ENCODE measurements around the gene RAB20.

Gene RAB20

DNA sequence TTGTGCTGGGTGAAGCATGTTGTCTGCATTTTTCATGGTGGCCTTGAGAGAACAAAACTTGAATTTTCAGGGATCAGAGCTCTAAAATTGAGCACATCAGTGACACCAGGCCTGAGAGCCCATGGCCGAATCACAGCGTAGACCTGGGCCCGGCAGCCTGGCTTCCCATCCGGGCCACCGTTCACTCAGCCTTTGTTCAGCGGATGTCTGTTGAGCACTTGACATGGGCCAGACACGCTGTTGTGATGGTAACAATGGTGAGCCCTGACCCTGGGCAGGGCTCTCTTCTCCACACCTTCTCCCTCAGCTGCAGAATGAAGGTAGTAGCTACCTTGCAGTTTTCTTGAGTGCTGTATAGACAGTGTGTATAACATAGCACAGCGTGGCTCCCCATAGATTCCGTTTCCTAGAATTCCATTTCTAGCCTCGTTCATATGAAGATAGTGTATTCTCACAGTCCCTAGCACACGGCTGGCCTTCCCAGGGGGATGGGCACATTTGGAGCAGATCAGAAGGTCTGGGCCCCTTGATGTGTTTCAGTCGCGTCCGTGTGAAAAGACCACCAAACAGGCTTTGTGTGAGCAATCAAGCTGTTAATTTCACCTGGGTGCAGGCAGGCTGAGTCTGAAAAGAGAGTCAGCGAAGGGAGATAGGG lies 75.3 kb downstream of the RAB20 start:
- DNase-seq = no peak

DNA sequence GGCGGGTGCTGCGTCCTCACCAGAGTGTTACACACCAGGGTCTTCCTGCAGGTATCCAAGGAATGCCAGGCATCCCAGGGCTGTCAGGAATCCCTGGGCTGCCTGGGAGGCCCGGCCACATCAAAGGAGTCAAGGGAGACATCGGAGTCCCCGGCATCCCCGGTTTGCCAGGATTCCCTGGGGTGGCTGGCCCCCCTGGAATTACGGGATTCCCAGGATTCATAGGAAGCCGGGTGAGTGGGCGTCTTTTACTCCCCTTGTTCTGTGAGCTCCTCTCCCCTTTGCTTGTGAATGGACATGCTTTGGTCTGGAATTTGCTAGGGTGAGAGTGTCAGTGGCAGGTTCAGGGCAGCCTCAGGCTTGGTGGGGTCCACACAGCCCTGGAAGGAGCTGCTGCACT lies 75.9 kb downstream of the RAB20 start:
- no peak for DNase-seq

- no peak for DNase-seq
Observed at GRCh38 chr13:110484290-110485048, 77.1 kb downstream of the RAB20 start.

DNA sequence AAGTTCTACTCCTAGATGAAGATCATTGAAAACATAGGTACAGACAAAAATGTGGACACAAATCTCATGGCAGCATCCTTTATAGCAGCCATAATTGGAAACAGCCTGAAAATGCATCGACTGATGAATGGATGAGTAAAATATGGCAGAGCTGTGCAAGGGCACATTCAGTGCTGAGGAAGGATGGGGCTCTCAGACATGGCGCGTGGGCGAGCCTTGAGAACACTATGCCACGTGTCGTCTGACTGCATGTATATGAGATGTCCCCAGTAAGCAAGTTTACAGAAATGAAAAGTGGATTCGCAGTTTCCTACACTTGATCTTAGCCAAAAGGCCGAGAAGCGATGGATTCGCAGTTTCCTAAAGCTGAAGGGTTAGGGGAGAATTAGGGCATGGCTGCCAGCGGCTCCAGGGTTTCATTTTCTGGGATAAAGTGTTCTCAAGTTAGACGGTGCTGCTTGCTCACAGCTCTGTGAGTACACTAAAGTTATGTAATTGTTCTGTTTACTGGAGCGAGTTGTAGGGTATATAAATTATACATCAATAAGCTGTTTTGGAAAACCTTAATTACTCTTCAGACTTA lies 78.0 kb downstream of the RAB20 start:
- DNase-seq = no peak

DNA sequence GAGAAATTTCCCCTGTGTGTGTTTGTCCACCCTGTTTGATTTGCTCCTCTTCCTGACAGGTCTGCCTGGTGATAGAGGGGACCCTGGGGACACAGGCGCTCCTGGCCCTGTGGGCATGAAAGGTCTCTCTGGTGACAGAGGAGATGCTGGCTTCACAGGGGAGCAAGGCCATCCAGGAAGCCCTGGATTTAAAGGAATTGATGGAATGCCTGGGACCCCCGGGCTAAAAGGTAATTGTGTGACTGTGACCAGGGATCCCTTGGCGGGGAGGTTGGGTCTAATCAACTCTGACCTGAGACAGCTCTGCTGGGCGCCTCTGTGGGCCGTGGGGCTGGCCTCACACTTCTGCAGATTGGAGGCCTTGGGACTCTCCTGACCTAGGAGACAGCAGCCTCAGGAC lies 81.4 kb downstream of the RAB20 start:
- no peak for DNase-seq

DNA sequence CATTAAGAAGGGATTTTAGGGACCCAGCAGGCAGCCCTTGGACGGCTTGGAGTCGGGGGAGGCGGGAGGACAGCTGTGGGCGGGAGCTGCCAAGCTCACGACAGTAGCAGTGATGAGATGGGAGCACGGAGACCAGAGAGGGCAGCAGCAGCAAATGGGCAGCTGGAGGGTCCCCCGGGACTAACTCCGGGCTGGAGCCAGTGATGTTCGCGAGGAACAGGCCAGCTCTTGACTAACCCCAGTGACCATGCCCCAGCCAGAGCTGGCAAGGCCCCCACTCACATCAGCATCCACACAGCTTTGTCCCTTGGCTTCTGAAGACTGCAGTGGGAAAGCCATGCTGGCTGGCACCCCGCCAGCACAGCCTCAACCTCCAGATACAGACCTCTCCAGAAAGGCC lies 81.9 kb downstream of the RAB20 start:
- no peak for DNase-seq

- DNase-seq = no peak
Observed at GRCh38 chr13:110479215-110479545, 82.3 kb downstream of the RAB20 start.

GRCh38 chr13:110478405-110479214 lies 82.9 kb downstream of the RAB20 start:
- no peak for DNase-seq

DNA sequence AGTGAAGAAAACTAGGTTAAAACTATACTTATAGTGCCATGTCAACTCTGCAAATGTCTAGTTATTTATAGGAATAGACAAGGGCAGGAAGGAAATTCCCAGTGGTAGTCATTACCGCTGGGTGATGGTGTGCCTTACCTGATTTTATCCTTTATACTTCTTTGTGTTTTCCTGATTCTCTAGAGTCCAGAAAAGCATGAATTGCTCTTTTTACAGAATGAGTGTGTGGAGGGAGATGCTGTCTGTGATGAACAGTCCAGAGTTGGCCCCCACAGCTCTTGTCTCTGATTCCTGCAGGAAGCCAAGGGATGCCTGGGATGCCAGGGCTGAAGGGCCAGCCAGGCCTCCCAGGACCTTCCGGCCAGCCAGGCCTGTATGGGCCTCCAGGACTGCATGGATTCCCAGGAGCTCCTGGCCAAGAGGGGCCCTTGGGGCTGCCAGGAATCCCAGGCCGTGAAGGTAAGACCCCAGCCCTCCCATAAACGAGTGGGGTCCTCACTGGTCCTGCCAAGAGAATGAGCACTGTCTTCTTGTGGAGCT lies 83.7 kb downstream of the RAB20 start:
- no peak for DNase-seq

DNA sequence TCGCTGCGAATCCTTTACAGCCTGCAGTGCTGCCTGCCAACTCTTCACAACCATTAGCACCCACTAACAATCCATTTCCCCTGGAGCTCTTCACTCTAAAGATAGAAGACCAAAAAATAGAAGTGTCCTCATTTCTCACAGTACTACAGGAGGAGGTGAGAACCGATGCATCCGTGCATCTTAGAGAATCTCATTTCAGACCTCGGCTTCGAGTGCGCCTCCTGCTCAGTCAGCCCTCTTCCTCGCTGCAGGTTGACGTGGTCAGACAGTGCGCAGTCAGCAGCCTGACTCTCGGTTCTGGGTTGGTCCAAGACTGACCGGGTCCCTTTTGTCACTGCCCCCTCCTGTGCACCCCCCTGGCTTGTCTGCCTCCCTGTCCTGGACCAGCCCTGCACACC lies 85.3 kb downstream of the RAB20 start:
- DNase-seq = peak; percentile 50

GRCh38 chr13:110475550-110476219 lies 85.8 kb downstream of the RAB20 start:
- DNase-seq = peak; percentile 87

- DNase-seq = peak; percentile 45
Observed at GRCh38 chr13:110475117-110475516, 86.4 kb downstream of the RAB20 start.

DNA sequence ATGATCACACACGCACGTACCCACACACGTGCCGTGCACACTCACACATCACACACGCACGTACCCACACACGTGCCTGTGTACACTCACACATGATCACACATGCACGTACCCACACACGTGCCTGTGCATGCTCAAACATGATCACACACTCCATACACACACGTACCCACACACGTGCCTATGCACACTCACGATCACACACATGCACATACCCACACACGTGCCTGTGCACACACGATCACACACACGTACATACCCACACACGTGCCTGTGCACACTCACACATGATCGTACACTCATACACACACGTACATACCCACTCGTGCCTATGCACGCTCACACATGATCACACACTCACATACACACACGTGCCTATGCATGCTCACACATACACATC lies 86.8 kb downstream of the RAB20 start:
- DNase-seq = no peak

Measured in RPMI8226 (cell line).